ENCODE measurements around the gene SLC15A1. TPM values are rescaled to one million over a fixed set of nuclear protein-coding genes. Genes with fewer than 3 reads are reported as not detected.

SLC15A1 gene
- total RNA-seq, 1 donor: not detected

DNA sequence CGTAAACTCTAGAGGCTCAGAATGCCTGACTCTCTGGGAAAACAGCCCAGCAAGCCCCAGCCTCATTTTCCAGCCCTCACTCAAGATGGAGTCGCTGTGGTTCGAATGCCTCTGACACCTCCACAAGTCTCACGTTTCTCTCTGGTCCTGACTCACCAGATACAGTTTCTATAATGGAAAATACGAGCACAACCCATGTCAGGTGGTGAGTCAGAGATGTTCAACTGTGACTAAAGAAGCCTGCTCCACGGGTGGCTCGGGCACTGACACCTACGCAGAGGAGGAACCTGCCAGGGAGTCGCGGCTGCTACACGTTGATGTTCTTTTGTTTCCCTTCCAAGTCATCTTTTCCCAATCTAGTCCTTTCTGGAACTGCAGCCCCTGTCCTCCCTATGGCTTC is 88.4 kb downstream of the SLC15A1 start:
- TF ChIP-seq, protein P1, sequence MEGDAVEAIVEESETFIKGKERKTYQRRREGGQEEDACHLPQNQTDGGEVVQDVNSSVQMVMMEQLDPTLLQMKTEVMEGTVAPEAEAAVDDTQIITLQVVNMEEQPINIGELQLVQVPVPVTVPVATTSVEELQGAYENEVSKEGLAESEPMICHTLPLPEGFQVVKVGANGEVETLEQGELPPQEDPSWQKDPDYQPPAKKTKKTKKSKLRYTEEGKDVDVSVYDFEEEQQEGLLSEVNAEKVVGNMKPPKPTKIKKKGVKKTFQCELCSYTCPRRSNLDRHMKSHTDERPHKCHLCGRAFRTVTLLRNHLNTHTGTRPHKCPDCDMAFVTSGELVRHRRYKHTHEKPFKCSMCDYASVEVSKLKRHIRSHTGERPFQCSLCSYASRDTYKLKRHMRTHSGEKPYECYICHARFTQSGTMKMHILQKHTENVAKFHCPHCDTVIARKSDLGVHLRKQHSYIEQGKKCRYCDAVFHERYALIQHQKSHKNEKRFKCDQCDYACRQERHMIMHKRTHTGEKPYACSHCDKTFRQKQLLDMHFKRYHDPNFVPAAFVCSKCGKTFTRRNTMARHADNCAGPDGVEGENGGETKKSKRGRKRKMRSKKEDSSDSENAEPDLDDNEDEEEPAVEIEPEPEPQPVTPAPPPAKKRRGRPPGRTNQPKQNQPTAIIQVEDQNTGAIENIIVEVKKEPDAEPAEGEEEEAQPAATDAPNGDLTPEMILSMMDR (IDR thresholded peaks at IDR 0.05; ENCODE audit: insufficient read depth, low read depth, low read length): no peak
- no peak for DNase-seq (ENCODE audit: low read depth)
- H3K4me3 ChIP-seq (ENCODE audit: low read depth, low read length): no peak overlapping the region

DNA sequence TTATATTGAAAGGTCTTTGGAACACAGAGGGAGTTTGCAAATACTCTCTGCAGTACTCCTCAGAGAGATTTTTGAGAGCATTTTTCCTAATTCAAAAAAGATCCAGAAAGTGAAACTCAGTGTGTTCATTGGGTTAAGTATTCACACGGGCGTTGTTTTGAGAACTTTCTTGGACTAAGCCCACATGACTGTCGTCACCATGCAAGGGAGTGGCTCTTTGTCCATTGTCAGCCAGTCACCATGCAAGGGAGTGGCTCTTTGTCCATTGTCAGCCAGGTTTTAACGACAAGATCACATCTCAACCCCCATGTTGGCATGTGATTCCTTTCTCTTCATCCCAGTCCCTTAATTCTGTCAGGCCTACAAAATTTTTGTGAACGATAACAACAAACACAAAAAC is 94.3 kb downstream of the SLC15A1 start:
- DNase-seq (ENCODE audit: low read depth): peak; percentile 72
- H3K4me3 ChIP-seq (ENCODE audit: low read depth, low read length): peak overlapping the region; percentile 35
- TF ChIP-seq, protein P1 (IDR thresholded peaks at IDR 0.05; ENCODE audit: insufficient read depth, low read depth, low read length): no peak

DNA sequence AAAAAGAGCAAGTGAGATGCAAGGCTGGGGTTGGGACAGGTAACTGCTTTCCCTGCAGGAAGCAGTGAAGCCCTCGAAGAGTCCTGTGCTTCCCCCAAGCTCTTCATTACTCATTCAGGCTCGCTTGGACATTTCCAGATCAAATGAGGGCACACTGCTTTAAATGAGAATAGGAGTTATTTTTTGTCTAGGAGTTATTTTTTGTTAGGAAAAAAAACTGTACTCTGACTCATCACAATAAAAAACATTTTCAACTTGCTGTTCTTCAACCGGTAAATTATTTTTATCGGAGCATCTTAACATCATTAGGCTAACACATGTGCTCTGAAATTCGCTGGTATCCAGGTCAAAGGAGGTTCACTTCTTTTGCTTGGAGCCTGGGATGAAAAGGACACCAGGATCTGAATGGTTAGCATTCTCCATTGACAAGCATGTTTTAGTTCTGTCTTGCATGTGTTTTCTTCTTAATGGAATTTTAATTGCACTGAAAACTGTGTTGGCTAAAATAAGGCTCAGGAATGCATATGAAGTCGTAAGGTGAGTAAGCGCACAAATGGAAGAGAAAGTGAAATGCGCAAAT is 94.9 kb downstream of the SLC15A1 start:
- peak overlapping the region; percentile 35 for H3K4me3 ChIP-seq (ENCODE audit: low read depth, low read length)
- peak; percentile 72 for DNase-seq (ENCODE audit: low read depth)
- TF ChIP-seq, protein P1 (IDR thresholded peaks at IDR 0.05; ENCODE audit: insufficient read depth, low read depth, low read length): no peak

DNA sequence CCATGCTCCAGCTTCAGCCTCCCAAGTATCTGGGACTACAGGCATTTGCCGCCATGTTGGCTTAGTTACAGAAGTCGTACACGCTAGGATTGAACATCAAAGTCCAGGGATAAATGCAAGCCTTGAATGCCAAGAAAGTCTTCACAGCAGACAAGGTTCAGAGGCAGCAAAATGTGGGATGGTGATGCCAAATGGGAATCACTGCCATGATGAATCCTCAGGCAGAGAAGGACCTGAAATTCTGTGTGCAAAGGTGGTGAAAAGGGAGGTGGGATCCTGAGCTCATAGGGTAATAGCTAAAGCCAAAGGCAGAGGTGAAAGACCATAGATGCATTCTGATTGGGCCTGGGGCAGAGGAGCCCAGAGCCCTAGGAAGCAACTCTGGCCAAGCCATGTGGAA is 96.2 kb downstream of the SLC15A1 start:
- TF ChIP-seq, protein P1 (IDR thresholded peaks at IDR 0.05; ENCODE audit: insufficient read depth, low read depth, low read length): no peak
- DNase-seq (ENCODE audit: low read depth): no peak
- no peak overlapping the region for H3K4me3 ChIP-seq (ENCODE audit: low read depth, low read length)

DNA sequence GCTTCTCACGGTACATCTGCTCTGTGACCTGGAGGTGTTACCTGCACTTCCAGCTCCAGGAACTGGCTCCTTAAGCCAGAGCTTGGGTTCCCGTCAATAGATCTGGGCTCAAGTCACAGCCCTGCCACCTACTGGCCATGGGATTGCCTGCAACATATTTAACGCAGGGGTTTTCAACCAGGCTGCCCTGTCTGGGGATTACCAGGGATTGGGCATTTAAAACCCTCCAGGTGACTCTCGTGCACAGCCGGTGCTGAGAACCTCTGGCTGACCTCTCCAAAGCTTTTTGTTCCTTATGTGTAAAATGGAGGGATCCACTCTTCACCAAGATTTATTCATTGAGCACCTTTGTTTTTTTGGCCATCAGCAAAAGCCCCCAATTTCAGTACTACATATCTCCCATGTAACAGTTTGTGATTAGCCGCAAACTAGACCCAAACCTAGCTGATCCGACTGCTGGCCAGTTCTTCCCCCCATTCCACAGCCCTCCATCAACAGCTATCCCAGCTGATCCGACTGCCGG is 98.9 kb downstream of the SLC15A1 start:
- H3K4me3 ChIP-seq (ENCODE audit: low read depth, low read length): no peak overlapping the region

DNA sequence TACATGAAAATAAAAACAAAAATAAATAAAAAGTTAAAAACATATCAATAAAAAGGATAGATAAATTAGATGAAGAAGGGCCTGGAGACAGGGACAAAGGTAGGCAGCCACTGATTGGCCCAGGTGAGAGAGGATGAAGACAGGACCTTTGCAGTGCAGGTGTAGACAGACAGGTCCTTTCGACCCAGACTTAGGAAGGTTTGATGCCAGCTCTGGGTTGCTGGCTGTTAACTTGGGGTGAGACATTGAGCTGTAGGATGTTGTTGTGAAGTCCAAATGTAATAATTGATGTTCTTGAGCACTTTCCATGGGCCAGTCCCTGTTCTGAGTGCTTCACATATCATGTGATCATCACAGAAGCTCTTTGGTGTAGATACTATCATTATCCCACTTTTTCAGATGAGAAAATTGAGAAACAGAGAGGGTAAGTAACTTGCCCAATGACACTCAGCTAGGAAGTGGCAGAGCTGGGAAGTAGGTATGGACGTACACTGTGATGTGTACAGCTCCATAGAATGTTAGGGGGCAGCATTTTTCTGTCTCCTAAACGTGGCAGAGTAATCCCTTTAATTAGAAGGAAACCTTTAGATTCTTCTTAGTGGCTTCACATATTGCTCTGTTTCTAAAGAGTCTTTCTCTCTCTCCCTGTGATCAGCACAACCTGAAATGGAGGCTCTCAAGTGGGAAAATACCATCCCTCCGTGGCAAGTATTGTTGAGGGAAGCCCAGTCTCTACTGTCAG is 99.6 kb downstream of the SLC15A1 start:
- TF ChIP-seq, protein P1 (IDR thresholded peaks at IDR 0.05; ENCODE audit: insufficient read depth, low read depth, low read length): no peak
- no peak for DNase-seq (ENCODE audit: low read depth)
- no peak overlapping the region for H3K4me3 ChIP-seq (ENCODE audit: low read depth, low read length)

More for the DNA sequence above, 98.9 kb downstream of the SLC15A1 start:
- TF ChIP-seq, protein P1 (IDR thresholded peaks at IDR 0.05; ENCODE audit: insufficient read depth, low read depth, low read length): peak; percentile 96
- peak; percentile 77 for DNase-seq (ENCODE audit: low read depth)
